Tibial nerve (tissue), 4 donors: ENCODE measurements around the gene PRELID2. TPM values are rescaled to one million over a fixed set of nuclear protein-coding genes. Genes with fewer than 3 reads are reported as not detected.
A peak's percentile ranks its signal among the peaks of the same experiment; 100 is the strongest.

Experiments
- DNase-seq, 2 donors: peaks; one replicate each; pipeline ENCODE4 v3.0.0-alpha.2; 2019; ENCODE audit warnings: low spot score in 2 of 2
- H3K27ac ChIP-seq, 4 donors: fragments of 200-600 bp; sonication (generic) in 3 of 4; one replicate each; pipeline ENCODE4 v1.5.1; 2017 to 2019; ENCODE audit warnings: mild to moderate bottlenecking in 1 of 4
- H3K27me3 ChIP-seq, 2 donors: fragments of 200-600 bp; sonication (generic) in 1 of 2; one replicate each; pipeline versions ENCODE4 v1.5.1 to v1.6.0; 2017 to 2019
- H3K36me3 ChIP-seq, 3 donors: fragments of 200-600 bp; sonication (generic); one replicate each; pipeline ENCODE4 v1.5.1; 2018 to 2019
- H3K4me1 ChIP-seq, 4 donors: fragments of 200-600 bp; sonication (generic) in 3 of 4; one replicate each; pipeline ENCODE4 v1.5.1; 2017 to 2019
- H3K4me3 ChIP-seq, 4 donors: fragments of 200-600 bp; sonication (generic) in 3 of 4; one replicate each; pipeline ENCODE4 v1.5.1; 2017 to 2019; ENCODE audit warnings: mild to moderate bottlenecking in 1 of 4, moderate library complexity in 1 of 4
- H3K9me3 ChIP-seq, 4 donors: fragments of 200-600 bp; sonication (generic) in 3 of 4; one replicate each; pipeline ENCODE4 v1.5.1; 2017 to 2019
- CTCF ChIP-seq, 5 experiments: fragments of 200-600 bp in 3 of 5; fragments of 450-650 bp in 2 of 5; sonication (generic) in 3 of 5; IDR thresholded peaks; one replicate each; pipeline ENCODE4 v1.5.1; 2016 to 2019; ENCODE audit warnings: antibody characterized with exemption in 5 of 5, mild to moderate bottlenecking in 3 of 5, moderate library complexity in 2 of 5
- EP300 ChIP-seq, 2 donors: sonication (generic); formaldehyde crosslinking; IDR thresholded peaks; one replicate each; pipeline ENCODE4 v1.6.1; 2017; ENCODE audit warnings: antibody characterized with exemption in 2 of 2, mild to moderate bottlenecking in 1 of 2
- POLR2A ChIP-seq, 2 donors: fragments of 450-650 bp; IDR thresholded peaks; one replicate each; pipeline ENCODE4 v1.6.1; 2017; ENCODE audit warnings: antibody characterized with exemption in 2 of 2, mild to moderate bottlenecking in 2 of 2, moderate library complexity in 2 of 2
- WGBS, 2 donors: methylation state at CpG; one replicate each; pipeline ENCODE4 v1.1.5; 2018; 5-methylcytosine and 5-hydroxymethylcytosine counted together
- total RNA-seq, 4 donors: library from RNA; depleted of rRNA; stranded (reverse); fragments of >200 nt; gene quantifications; one replicate each; pipeline ENCODE4 v1.1.0, GENCODE V29; 2016

PRELID2 gene
- total RNA-seq, 4 donors from 2014 or later, result 10.5 to 31.7 (median 16.4) TPM

GRCh38 chr5:145752947-145753346 is 82.2 kb downstream of the PRELID2 start:
- peaks cover 0 to 10% (median 2%) of the 10 kb centered on the region in 4 donors for H3K4me1 ChIP-seq
- no peak for DNase-seq
- TF ChIP-seq CTCF (IDR thresholded peaks at IDR 0.05), result no peak
- TF ChIP-seq POLR2A (IDR thresholded peaks at IDR 0.05), result no peak
- no peak for TF ChIP-seq EP300 (IDR thresholded peaks at IDR 0.05)
- H3K36me3 ChIP-seq, result no peaks in the 10 kb centered on the region
- 16 to 27% methylated on average over 5 of the region's 5 CpGs for WGBS, 2 donors
- peaks cover 0 to 9% (median 2%) of the 10 kb centered on the region in 4 donors for H3K9me3 ChIP-seq
- H3K4me3 ChIP-seq, result no peak overlapping the region
- H3K27me3 ChIP-seq, result no peaks in the 10 kb centered on the region
- no peak overlapping the region for H3K27ac ChIP-seq

- peaks cover 0 to 9% (median 2%) of the 10 kb centered on the region in 4 donors for H3K9me3 ChIP-seq
- no peak for DNase-seq
- TF ChIP-seq EP300 (IDR thresholded peaks at IDR 0.05) (no peak), CTCF (IDR thresholded peaks at IDR 0.05) (no peak), POLR2A (IDR thresholded peaks at IDR 0.05) (no peak)
- 63 to 67% methylated on average over 2 of the region's 2 CpGs for WGBS, 2 donors
- H3K36me3 ChIP-seq, result no peaks in the 10 kb centered on the region
- H3K27ac ChIP-seq, result no peak overlapping the region
- H3K27me3 ChIP-seq, result no peaks in the 10 kb centered on the region
- peaks cover 0 to 10% (median 2%) of the 10 kb centered on the region in 4 donors for H3K4me1 ChIP-seq
- no peak overlapping the region for H3K4me3 ChIP-seq
These were observed 82.6 kb downstream of the PRELID2 start for GRCh38 chr5:145752534-145752933.

- Histone ChIP-seq H3K4me1 (peaks cover 0 to 10% (median 2%) of the 10 kb centered on the region in 4 donors), H3K27ac (peak overlapping the region in 1 of 4 donors; percentile 43), H3K36me3 (no peaks in the 10 kb centered on the region), H3K4me3 (no peak overlapping the region), H3K9me3 (peaks cover 0 to 13% (median 2%) of the 10 kb centered on the region in 4 donors), H3K27me3 (no peaks in the 10 kb centered on the region)
- DNase-seq, result peak in 1 of 2 donors; percentile 32
- no peak for TF ChIP-seq POLR2A (IDR thresholded peaks at IDR 0.05)
- TF ChIP-seq EP300 (IDR thresholded peaks at IDR 0.05), result peak in 1 of 2 donors; percentile 66
These were observed 84.9 kb downstream of the PRELID2 start for GRCh38 chr5:145750199-145750598.

GRCh38 chr5:145743396-145744061 is 91.6 kb downstream of the PRELID2 start:
- H3K36me3 ChIP-seq, result peaks cover 0 to 12% (median 0%) of the 10 kb centered on the region in 3 donors
- WGBS, 2 donors, result 95 to 98% methylated on average over 11 to 14 of the region's 14 CpGs
- TF ChIP-seq EP300 (IDR thresholded peaks at IDR 0.05), result no peak
- no peak for TF ChIP-seq POLR2A (IDR thresholded peaks at IDR 0.05)
- no peak for TF ChIP-seq CTCF (IDR thresholded peaks at IDR 0.05)
- no peaks in the 10 kb centered on the region for H3K27me3 ChIP-seq
- H3K27ac ChIP-seq, result no peak overlapping the region
- peaks cover 0 to 22% (median under 1%) of the 10 kb centered on the region in 4 donors for H3K9me3 ChIP-seq
- no peak overlapping the region for H3K4me3 ChIP-seq
- no peaks in the 10 kb centered on the region for H3K4me1 ChIP-seq
- DNase-seq, result no peak

GRCh38 chr5:145739843-145740242 is 95.3 kb downstream of the PRELID2 start:
- no peak overlapping the region for H3K27ac ChIP-seq
- DNase-seq, result no peak
- TF ChIP-seq CTCF (IDR thresholded peaks at IDR 0.05), result no peak
- no peak for TF ChIP-seq POLR2A (IDR thresholded peaks at IDR 0.05)
- TF ChIP-seq EP300 (IDR thresholded peaks at IDR 0.05), result no peak
- H3K4me1 ChIP-seq, result no peaks in the 10 kb centered on the region
- H3K36me3 ChIP-seq, result peaks cover 0 to 12% (median 0%) of the 10 kb centered on the region in 3 donors
- peaks cover 0 to 13% (median 0%) of the 10 kb centered on the region in 4 donors for H3K9me3 ChIP-seq
- H3K27me3 ChIP-seq, result no peaks in the 10 kb centered on the region
- no peak overlapping the region for H3K4me3 ChIP-seq
